GM21717 (cell line): ENCODE data around the gene BBOF1.
"Not testable (repeated sequence)": the region's sequence is repeated elsewhere in the genome, so short reads cannot be mapped to it uniquely, and the experiment has no call there.

Experiments used
- ATAC-seq: cut with Tn5 transposase; IDR thresholded peaks from one replicate; pipeline ENCODE4 v1.9.1; 2021; ENCODE audit warnings: mild to moderate bottlenecking, moderate library complexity; ENCODE audit not compliant: unreplicated experiment

The BBOF1 gene

DNA sequence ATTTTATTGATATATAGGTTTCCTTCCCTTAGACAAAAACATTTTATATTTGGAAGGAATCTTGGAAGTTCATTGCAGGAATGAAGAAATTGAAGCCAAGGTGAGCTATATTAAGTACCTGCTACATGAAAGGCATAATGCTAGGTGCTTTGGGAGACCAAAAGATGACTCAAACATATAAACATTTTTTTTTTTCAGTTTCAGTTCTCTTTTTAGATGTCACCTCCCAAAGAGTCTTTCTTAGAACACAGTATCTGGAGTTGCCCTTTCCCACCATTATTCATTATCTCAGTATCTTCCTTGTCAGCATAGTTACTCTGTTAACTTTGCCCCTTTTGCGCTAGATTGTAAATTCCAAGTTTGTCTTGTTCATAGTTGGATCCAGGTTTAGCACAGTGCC lies 66.7 kb downstream of the BBOF1 start:
- no peak for ATAC-seq

GRCh38 chr14:74089251-74090020 lies 70.3 kb downstream of the BBOF1 start:
- ATAC-seq = no peak

DNA sequence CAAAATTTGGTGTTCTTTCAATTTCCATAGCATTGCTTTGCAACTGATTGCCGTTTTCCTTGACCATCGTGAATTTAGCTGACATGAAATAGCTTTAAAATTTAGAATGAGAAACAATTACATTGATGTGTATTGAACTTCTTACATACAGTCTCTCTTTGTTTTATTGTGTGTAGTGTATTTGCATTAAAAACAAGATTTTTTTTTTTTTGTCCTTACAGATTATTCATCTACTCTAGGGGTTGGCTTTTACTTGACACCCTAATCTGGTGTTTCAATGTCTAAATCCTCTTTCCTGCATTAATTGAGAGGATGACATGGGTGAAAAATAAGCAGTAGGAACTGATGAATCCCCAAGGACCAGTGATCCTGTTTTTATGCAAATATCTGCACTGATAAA lies 86.2 kb downstream of the BBOF1 start:
- ATAC-seq = no peak

DNA sequence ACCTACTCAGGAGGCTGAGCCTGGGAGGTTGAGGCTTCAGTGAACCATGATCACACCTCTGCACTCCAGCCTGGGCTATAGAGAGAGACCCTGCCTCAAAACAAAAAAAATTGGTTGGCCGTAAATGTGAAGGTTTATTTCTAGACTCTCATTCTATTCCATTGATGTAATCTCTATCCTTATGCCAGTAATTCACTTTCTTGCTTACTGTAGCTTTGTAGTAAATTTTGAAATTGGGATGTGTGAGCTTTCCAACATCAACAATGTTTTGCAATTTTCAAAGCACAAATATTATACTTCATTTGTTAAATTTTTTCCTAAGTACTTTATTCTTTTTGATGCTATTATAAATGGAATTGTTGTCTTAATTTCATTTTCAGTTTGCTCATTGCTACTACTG lies 90.2 kb downstream of the BBOF1 start:
- ATAC-seq = no peak

DNA sequence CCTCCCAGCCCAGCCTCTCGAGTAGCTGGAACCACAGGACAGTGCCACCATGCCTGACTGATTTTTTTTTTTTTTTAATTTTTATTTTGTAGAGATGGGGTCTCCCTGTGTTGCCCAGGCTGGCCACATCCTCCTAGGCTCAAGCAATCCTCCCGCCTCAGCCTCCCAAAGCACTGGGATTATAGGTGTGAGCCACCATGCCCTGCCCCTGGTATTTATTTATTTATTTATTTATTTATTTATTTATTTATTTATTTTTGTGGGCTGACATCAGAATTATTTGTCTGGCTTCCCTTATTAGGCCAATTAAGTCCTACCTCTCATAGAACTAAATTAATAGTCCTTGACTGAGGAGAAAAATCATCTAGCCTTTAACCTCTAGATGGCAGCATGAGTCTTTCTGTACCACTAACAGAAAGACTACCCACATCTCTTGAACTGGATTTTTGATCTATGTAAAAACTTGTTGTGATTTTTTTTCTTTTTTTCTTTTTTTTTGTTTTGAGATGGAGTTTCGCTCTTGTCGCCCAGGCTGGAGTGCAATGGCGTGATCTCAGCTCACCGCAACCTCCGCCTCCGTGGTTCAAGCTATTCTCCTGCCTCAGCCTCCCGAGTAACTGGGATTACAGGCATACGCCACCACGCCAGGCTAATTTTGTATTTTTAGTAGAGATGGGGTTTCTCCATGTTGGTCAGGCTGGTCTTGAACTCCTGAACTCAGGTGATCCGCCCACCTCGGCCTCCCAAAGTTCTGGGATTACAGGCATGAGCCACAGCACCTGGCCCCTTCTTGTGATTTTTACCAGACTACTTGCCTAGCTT lies 92.5 kb downstream of the BBOF1 start:
- not testable (repeated sequence) for ATAC-seq
